Coronary artery (tissue), 2 donors: ENCODE measurements around the gene SPECC1L.
"Not testable (repeated sequence)": the region's sequence is repeated elsewhere in the genome, so short reads cannot be mapped to it uniquely, and the experiment has no call there.

Experiments used
- DNase-seq: peaks from one replicate; pipeline ENCODE4 v3.0.0-alpha.2; 2017; ENCODE audit warnings: low spot score
- H3K27ac ChIP-seq, 2 donors: fragments of 200-600 bp; sonication (generic); one replicate each; pipeline ENCODE4 v1.5.1; 2016 to 2019
- H3K4me3 ChIP-seq: fragments of 200-600 bp; sonication (generic); 2 replicates; pipeline ENCODE4 v1.5.1; 2016; ENCODE audit warnings: mild to moderate bottlenecking, moderate library complexity
- TF ChIP-seq, protein P1 (sequence below): fragments of 200-600 bp; sonication (generic); IDR thresholded peaks from one replicate; pipeline ENCODE4 v1.5.1; 2019; ENCODE audit warnings: antibody characterized with exemption

SPECC1L gene

DNA sequence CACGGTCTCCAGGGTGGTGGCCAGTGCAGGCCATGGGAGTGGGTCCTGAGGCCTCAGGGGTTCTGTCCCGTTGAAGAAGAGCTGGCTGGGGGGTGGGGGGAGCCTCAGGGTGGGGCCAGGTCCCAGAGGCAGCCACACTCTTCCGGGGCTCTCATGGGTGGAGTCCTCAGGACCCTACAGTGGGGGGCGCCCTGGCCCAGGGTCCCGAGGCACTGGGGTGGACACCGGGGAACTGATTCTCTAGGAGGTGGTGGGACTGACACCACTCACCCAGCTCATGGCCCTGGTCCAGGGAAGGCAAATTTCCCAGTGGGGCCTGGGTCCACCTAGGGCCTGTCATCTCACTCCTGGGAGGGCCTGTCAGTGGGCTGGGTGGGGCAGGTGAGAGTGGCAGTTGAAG, 38.5 kb upstream of the SPECC1L start:
- no peak for DNase-seq
- no peak overlapping the region for H3K27ac ChIP-seq
- TF ChIP-seq, protein P1, sequence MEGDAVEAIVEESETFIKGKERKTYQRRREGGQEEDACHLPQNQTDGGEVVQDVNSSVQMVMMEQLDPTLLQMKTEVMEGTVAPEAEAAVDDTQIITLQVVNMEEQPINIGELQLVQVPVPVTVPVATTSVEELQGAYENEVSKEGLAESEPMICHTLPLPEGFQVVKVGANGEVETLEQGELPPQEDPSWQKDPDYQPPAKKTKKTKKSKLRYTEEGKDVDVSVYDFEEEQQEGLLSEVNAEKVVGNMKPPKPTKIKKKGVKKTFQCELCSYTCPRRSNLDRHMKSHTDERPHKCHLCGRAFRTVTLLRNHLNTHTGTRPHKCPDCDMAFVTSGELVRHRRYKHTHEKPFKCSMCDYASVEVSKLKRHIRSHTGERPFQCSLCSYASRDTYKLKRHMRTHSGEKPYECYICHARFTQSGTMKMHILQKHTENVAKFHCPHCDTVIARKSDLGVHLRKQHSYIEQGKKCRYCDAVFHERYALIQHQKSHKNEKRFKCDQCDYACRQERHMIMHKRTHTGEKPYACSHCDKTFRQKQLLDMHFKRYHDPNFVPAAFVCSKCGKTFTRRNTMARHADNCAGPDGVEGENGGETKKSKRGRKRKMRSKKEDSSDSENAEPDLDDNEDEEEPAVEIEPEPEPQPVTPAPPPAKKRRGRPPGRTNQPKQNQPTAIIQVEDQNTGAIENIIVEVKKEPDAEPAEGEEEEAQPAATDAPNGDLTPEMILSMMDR = no peak

DNA sequence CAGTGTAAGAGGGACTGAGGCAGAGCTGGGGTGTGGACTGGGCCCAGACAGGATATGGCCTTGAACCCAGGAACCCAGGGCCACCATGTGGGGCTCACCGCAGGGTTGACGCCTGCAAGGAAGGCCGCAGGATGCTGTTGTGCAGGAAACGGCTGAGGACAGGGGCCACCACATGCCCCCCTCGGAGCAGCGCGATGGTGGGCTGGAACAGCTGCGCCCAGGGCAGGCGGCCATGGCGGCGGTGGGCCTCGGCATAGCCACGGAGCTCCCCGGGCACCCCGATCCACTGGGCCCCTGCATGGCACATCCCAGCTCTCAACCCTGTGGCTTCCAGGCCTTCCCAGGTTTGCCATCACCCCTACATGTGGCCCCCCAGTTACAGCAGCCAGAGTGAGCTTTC, 37.9 kb upstream of the SPECC1L start:
- no peak for DNase-seq

More for the DNA sequence above, 38.5 kb upstream of the SPECC1L start:
- H3K4me3 ChIP-seq = no peak overlapping the region

GRCh38 chr22:24233235-24233634, 37.4 kb upstream of the SPECC1L start:
- DNase-seq = no peak
- H3K27ac ChIP-seq = no peak overlapping the region
- TF ChIP-seq, protein P1 = no peak
- no peak overlapping the region for H3K4me3 ChIP-seq

More for the DNA sequence above, 37.9 kb upstream of the SPECC1L start:
- TF ChIP-seq, protein P1 = no peak
- Histone ChIP-seq H3K27ac (no peak overlapping the region), H3K4me3 (no peak overlapping the region)

GRCh38 chr22:24233816-24234215, 36.8 kb upstream of the SPECC1L start:
- TF ChIP-seq, protein P1 = no peak
- no peak overlapping the region for H3K27ac ChIP-seq
- H3K4me3 ChIP-seq = no peak overlapping the region
- no peak for DNase-seq

GRCh38 chr22:24235315-24235714, 35.3 kb upstream of the SPECC1L start:
- DNase-seq = no peak
- no peak overlapping the region for H3K4me3 ChIP-seq
- TF ChIP-seq, protein P1 = no peak

GRCh38 chr22:24236656-24237055, 34.0 kb upstream of the SPECC1L start:
- no peak for DNase-seq
- TF ChIP-seq, protein P1 = no peak
- H3K4me3 ChIP-seq = no peak overlapping the region
- H3K27ac ChIP-seq = no peak overlapping the region

More at GRCh38 chr22:24235315-24235714, 35.3 kb upstream of the SPECC1L start:
- no peak overlapping the region for H3K27ac ChIP-seq

- H3K27ac ChIP-seq, DNase-seq, H3K4me3 ChIP-seq: not testable (repeated sequence)
Measured at GRCh38 chr22:24238101-24238694, 32.4 kb upstream of the SPECC1L start.
